OCI-LY3 (cell line): ENCODE data around the gene MLPH.

Experiments
- CTCF ChIP-seq: fragments of 200-600, 300-600 bp; sonication (generic); IDR thresholded peaks from 2 replicates; pipeline ENCODE4 v1.5.1; 2014; ENCODE audit warnings: antibody characterized with exemption, low read length, low read depth
- EZH2phosphoT487 ChIP-seq: fragments of 200-600 bp; shearing (Covaris generic); IDR thresholded peaks from 2 replicates; pipeline ENCODE4 v1.6.1; 2018; ENCODE audit warnings: antibody characterized with exemption, mixed run types, low read depth

GRCh38 chr2:237593596-237594320 is 106.7 kb downstream of the MLPH start:
- TF ChIP-seq CTCF (no peak), EZH2phosphoT487 (no peak)
